Cortex of kidney (tissue), 1 donor: ENCODE measurements around the gene MIOS.
A peak's percentile ranks its signal among the peaks of the same experiment; 100 is the strongest.

ENCODE experiments used
- DNase-seq: peaks from one replicate; lab custom pipeline; 2025; lab: John Stamatoyannopoulos, UW

The MIOS gene

DNA sequence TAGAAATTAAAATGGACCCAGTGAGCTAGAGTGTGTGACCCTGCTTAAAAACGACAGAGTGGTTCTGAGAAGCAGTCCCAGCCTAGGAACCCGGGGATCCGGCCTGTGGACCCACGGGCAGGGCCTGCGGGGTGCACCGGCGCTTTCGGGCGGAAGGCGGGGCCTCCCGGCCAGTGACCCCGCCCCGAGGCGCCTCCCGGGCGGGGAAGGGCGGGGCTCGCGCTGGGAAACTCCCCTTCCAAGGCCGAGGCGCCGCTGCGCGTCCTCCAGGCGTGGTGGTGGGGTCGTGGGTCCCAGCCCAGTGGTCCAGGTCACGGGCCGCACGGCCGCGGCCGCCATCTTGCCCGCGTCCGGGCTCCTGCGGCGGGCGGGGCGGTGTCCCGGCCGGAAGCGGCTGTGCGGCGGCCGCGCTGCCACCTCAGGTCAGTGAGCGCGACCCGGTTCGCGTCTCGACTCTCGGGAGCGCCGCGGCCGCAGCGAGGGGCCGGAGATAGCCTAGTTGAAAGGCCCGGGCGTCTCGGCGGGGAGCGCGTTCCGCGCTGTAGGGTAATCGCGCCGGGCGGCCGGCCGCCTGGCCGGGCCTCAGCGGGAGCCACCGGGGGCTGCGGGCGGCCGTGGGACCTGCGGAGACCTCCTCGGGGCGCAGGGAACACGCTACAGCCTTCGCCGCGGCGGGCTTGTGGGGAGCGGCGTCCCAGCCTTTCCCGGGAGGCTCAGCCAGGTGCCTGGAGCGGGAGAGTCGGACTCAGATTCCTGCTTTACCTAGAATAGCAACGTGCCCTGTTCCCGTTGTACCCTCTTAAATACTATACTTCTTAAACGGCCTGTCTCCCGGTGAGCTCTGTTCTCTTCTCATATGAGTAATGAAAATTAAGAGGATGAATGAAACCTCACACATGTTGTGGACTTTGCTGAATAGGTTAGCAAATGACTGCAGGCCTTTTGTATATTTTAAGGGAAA lies at the start of gene MIOS:
Gene MIOS (plus strand): TSS at position 234 of the 961 bp plus-strand sequence. CDS start 5,592 bp downstream, outside the sequence.
- DNase-seq: peak; percentile 32

DNA sequence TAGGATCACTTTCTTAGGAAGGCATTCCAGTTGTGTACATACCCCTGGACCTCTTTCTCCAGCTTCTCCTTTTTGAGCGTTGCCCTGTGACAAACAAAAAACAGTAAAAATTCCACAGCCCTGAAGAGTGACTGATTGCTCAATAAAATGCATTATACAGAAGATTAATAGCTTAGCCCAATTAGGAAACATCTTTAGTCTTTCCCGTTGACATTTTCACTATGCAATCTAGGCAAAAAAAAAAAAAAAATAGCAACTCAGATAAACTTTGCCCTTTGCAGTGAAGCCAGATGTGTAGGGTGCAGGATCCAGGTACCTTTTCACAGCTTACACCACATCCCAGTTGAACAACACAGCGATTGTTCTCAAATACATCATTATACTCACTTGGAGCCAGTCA lies 48.9 kb upstream of the MIOS start:
- no peak for DNase-seq

DNA sequence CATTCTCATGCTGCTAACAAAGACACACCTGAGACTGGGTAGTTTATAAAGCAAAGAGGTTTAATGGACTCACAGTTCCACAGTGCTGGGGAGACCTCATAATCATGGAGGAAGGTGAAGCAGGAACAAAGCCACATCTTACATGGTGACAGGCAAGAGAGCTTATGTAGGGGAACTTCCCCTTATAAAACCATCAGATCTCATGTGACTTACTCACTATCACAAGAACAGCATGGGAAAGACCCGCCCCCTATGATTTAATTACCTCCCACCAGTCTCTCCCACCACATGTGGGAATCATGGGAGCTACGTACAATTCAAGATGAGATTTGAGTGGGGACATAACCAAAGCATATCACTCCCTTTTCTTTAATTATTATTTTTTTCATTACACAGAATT lies 47.6 kb upstream of the MIOS start:
- no peak for DNase-seq

DNA sequence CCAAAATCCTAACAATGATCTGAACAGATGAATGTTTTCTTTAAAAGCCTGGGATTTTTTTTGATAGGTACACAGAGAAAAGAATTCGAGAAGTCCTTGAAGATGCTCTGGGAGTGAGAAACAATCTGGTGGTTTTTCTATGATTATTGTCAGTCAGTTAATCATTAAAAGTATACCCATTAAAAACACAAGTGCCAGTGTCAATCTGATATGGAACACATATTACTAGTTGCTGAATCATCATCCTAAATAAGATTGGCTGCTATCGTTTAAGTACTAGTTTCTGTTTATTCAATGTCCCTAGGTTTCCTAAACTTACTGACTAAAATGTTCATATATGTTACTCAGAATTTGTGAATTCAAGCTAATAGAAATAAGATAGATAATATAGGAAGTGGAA lies 47.2 kb upstream of the MIOS start:
- DNase-seq: no peak

DNA sequence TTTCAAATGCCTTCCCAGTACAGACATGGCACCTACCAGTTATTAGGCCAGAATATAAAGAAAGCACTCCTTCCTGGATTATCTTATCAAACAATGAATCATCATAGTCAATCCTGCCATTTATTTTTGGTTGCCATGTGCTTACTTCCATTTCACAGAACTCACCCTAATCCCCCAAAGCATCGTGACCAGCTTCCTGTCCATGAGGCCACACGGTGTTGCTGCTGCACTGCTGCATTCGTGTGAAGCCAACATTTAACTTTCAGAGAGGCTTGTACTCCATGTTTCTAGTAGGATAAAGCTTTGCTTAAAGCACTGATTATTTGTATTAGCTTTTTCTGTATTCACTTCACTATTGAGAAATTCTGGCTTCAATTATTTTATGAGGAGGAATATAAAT lies 45.4 kb upstream of the MIOS start:
- no peak for DNase-seq

DNA sequence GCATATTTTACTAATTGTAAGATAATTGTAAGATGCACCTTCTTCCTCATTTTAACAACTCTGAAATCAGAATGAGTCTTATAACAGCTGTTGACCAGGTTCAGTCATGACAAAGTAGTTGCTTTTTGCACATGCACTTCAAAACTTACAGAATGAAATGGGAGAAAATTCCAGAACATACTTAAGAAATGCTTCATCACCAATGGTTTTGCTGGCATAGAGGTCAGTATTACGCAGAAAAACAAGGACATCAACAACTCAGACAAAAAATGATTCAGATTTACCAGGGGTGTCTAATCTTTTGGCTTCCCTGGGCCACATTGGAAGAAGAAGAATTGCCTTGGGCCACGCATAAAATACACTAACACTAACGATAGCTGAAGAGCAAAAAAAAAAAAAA lies 44.3 kb upstream of the MIOS start:
- no peak for DNase-seq

DNA sequence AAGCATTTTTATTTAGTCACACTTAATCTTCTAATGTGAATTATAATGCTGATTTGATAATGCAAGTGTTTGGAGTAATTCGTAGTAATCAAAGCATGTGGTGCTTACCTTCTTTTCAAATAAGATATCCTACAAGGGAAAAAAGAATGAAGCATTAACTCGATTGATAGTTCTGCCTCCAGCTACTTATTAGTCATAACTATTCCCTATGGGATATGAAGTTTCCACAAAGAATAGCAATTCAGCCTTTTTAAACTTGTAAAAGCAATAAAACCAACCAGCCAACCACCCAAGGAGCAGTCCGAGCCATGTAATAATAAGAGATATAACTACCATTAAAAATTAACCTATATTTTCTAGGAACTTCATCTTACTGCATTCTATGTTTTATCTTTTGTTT lies 42.6 kb upstream of the MIOS start:
- DNase-seq: no peak

DNA sequence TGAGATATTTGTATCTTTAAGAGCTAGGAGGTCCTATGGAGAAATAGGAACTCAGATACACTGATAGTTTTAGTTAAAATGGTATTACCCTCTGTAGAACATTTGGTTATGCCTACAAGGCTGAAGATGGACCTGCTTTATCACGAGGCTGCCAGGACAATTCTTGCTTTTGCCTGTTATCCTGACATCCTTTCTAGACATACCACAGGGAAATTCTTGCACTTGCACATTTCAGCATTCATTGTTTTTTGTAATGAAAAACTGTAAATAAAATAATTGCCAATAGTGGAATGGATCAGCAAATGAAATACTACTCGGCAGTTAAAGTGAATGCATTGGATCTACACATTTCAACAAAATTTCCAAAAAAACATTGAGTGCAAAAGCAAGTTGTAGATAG lies 40.7 kb upstream of the MIOS start:
- no peak for DNase-seq

DNA sequence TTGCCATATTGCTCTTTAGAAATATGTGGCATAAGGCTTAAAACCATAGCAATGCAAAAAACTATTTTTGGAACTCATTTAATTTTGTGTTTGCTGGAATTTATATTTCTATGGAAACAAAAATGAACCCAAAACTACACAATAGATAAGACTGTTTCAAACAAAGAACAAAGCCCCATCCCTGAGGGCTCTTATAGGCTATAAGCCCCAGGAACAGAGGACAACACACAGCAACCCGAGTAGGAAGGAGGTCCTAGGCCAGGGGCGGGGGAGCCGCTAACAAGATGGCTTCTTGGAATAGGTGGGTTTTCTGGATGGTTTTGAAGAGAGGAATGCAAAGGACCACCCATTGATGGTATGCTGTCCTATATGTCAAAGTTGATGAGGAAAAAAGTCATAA lies 39.6 kb upstream of the MIOS start:
- no peak for DNase-seq

DNA sequence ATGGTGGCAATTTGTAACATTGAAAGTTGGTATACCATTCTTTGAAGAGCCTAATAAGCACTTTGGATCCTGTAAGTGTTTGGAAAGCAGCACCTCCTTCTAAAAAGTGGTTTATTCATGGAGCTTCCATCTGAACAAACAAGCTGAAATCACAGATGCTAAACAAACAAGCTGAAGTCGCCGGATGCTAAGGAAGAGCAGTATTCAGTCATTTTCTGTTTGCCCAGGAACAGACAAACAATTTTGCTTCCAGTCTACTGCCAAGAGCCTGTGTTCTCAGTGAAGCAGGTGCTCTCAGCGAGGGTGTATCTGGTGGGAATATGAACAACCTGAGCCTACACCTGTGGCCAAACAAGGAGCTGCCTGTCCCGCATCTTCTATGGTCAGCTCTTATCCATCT lies 37.4 kb upstream of the MIOS start:
- DNase-seq: no peak

DNA sequence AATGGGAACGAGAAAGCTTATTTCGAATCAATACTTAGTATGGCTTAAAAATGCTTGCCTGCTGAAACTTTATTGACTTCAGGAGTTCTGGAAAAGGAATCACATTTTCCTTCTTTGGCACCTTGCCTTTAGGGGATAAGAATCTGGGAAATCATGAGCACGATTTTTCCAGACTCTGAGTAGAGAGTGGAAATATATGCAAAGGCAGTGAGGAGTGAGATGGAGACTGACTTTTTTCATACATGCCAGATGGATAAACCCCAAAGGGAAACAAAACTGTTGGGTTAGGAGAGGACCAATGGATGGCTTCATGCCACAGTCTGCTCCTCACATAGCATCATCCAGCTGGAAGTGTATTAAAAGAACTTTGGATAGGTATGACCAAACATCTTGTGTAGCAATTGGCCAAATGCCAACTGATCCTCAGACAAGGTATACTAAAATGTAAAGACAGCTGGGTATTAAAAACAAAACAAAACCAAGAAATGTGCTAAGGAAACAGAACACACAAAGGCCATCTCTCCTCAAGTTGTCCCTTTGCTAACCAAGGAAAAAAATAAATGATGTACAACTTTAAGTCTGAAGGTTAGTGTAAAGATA lies 32.8 kb upstream of the MIOS start:
- no peak for DNase-seq

DNA sequence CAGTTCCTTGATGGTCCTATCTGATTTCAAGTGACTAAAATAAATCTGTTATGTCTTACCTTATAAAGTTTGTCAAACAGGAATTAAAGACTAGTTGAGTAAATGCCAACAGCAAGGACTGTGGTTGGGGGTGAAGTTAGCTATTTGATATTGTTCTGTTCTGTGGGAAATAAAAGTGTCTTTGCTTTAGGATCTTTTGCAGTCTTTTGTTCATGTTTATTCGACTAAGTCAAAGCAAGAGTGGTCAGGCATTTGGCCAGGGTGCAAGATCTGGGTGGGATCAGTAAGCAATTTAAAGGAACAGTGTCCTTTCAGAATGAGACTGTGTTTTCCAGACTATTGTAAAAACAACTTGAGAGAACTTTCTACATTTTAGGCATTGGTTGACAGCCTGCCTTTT lies 31.0 kb upstream of the MIOS start, which contains the start of gene COL28A1:
Gene COL28A1 (minus strand): TSS at position 183 of the 400 bp plus-strand sequence. CDS start 2,998 bp downstream, outside the sequence.
- DNase-seq: no peak

DNA sequence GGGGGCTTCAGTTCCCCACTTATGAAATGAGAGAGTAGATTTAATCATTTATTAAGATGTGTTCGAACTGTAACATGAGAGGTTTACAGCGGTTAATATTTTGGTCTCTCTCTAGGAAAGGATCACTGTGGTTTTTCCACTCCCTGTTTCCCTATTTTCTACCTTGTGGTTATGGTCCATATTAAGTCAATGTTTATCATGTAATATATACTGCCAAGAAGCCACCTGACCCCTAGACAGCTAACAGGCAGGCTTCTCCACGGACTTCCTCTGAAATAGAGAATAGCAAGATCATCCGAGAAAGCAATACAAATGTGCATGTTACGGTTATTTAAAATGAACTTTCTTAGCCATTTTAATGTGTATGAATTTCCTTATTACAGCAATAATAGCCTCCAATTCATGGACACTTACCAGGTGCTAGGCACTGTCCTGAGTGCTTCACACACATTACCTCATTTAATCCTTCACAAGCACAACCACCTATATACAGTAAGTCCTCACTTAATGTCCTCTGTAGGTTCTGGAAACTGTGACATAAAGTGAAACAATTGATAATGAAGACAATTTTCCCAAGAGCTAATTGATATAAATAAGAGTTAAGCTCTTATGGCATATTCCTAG lies 30.2 kb upstream of the MIOS start:
- DNase-seq: no peak

DNA sequence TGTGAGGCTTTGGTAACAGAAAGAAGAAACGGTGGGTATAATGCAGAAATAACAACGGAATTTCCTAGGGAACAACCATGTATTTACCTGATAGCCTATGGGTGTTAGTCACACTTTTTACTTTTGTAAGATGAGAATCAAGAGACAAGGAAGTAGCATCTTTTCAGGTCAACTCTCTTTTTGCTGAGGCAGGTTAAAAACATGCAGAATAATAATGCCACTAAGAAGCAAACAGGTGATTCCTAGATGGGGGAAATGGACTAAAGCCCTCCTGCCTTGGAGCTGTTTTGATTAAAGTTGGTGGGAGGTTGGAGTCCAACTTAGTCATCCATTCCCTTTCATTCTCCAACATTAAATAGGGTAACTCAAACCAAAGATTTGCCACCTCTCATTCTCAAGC lies 29.0 kb upstream of the MIOS start:
- DNase-seq: no peak

DNA sequence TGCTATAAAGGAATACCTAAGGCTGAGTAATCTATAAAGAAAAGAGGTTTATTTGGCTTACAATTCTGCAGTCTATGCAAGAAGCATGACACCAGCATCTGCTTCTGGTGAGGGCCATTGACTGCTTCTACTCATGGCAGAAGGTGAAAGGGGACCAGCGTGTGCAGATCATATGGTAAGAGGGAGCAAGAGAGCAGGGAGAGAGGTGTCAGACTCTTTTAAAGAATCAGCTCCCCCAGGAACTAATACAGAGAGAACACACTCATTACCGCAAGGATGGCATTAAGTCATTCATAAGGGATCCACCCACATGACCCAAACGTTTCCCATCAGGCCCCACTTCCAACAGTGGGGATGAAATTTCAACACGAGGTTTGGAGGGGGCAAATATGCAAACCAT lies 27.5 kb upstream of the MIOS start:
- no peak for DNase-seq

DNA sequence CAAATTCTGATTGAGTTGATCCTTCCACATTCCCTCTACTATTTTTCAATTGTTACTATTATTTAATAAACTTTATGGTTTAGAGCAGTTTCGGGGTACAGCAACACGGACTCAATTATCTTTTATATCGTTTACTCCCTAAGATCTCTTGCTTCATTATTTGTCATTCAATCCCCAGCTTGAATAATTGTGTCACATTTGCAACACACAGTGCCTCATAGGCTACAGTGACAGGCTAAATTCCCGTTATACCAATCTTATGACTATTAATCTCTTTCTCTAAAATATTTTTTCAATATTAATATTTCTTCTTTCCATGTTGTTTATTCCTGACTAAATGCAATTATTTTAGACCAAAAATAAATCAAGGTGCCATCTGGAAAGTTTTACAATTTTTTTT lies 27.0 kb upstream of the MIOS start:
- DNase-seq: no peak

DNA sequence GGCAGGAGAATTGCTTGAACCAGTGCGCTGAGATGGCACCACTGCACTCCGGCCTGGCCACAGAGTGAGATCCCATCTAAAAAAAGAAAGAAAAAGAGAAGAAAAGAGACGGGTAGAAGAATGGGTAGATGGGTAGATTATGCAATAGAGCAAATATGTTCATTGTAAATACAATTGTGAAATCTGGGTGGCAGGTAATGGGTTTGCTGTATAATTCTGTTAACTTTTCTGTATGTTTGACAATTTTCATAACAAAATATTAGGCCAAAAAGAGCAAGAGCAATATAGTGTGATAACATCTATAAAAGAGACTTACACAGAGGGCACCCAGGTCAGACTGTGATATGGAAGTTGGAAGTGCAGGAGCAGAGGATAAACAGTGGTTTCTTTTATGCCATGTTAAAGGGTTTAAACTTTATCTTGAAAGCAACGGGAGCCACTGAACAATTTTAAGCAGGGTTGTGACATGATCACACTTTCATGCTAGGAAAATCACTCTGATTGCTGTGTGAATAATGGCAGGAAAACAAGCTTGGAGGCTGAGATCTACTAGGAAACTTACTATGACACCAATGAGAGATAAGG lies 24.3 kb upstream of the MIOS start:
- DNase-seq: no peak

DNA sequence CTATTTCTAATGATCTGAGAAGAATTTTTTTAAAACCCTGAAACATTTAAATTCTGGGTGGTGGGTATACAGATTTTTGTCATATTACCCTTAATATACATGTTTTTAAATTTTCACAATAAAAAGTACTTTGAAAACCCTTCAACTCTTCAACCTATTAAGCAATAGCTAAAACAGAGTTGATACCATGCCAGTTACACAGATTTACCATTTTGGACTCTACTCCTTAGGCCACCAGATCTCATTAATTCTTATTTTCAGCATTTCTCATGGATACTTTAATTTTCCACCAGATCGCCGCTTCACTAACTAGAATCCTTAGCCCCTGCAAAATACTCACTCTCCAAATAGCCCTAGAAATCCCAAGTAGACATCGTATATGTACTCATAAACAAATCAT lies 18.3 kb upstream of the MIOS start:
- DNase-seq: no peak

DNA sequence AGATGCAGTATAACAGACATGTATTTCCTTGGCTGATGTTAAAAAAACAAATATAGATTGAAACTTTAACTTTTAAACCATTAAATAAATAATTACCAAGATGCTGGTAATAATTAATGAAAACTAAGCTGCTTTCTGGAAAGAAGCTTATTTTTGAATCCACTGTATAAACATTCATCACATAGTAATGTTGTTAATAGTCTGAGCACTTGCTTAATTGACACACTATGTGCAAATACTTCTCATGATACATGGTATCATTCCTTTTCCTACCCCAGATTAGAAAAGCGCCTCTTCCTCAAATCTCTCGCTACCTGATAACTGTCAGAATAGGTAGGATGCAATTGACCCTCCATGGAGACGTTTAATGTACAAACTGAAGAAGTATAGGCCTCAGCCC lies 16.0 kb upstream of the MIOS start:
- DNase-seq: no peak

DNA sequence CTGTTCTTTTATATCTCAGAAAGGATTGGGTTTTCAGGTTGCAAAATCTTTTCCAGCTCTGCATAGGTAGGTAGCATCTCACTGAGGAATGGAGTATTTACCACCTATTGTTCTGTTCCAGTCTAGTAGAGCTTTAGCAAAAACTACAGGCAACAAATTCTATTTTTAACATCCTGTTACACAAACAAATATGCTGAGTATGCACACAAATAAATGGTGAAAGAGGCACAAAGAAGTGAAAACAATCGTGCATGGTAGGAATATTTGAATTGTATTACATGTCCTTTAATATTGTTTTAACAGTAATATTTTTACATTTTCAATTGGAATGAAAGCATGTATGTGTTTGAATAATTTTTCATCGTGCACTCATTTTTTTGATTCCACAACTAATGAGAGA lies 14.5 kb upstream of the MIOS start:
- no peak for DNase-seq

DNA sequence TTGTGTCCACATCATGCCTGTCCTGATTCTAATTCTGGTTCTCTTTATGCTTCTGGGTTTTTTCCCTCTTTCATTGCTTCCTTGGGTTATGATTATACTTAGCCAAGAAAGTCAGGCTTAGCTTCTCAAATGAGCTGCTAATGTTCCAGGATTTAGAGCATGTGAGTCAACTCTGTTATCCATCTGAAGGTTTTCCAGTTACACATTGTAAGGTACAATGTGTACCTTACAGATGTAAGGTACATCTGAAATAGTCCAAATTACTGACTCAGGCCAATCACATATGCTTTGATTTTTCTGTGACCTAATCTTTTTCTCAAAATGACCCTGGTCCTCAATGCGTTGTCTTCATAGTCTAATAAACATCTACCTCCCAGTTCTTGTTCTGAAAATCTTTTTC lies 13.3 kb upstream of the MIOS start:
- no peak for DNase-seq

DNA sequence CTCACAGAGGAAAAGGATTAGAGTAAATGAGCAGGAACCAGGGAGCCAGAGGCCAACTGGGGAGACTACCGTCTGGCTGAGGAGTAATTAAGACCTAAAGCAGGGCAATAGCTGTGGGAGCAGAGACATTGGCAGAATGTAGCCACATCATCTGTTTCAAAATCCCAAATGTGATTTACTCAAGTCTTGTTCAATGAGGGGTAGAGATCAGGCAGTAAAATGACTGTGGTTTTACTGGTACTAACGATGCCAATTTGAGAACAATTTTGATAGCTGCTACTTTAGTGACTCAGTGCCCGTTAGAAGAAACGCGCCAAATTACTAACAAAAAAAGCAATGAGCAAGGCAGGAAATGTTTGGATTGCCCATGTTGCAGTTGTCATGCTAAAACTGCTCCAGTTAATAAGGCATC lies 12.7 kb upstream of the MIOS start:
- DNase-seq: no peak
